Bronchial epithelial cell (primary cell): Measurements from ENCODE around the gene ST6GALNAC4. TPM values are rescaled to one million over a fixed set of nuclear protein-coding genes. Genes with fewer than 3 reads are reported as not detected.

Source experiments
- DNase-seq: peaks from one replicate; pipeline ENCODE4 v3.0.0-alpha.2; 2010; ENCODE audit warnings: low read depth
- FAIRE-seq: peaks from 2 replicates; lab custom pipeline; 2011; peaks lifted over from hg19 to GRCh38; lab: Jason Lieb, UNC
- H3K27me3 ChIP-seq: 2 replicates; pipeline ENCODE4 v1.5.1; 2011; ENCODE audit warnings: low read length; ENCODE audit not compliant: control insufficient read depth, insufficient read depth
- H3K36me3 ChIP-seq: 2 replicates; pipeline ENCODE4 v1.5.1; 2011; ENCODE audit warnings: low read length; ENCODE audit not compliant: control insufficient read depth, insufficient read depth
- H3K4me3 ChIP-seq: 2 replicates; pipeline ENCODE4 v1.5.1; 2011; ENCODE audit warnings: mild to moderate bottlenecking, low read depth, low read length, control low read depth
- total RNA-seq: library from RNA; depleted of rRNA; stranded (reverse); fragments of >200 nt; gene quantifications from 2 replicates; pipeline ENCODE4 v1.2.1, GENCODE V29; 2014
- TF ChIP-seq, protein P1 (sequence below): IDR thresholded peaks from 2 replicates; pipeline ENCODE4 v1.5.1; 2011; ENCODE audit warnings: mild to moderate bottlenecking, moderate library complexity, low read length, control low read depth, inconsistent platforms; ENCODE audit not compliant: insufficient read depth, severe bottlenecking

Gene ST6GALNAC4
- total RNA-seq, 1 donor from 2014 or later, result 21.3 TPM

DNA sequence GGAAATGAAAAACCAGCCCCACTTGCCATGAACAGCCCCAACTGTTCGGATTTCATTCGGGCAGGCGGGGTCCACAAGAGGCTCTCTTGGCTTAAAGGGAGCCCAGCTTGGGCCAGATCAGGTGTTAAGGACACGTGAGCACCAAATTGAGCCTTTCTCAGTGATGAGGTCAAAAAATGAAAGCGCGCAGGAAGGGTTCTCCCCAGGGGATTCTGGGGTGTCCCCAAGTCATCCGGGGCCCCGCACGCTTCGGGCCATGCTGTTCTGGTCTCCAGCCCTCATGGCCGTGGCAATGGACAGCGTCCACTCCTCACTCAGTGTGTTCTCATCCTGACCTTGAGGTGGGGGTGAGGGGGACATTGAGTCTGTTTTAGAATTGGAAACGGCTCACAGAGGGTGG, 50.3 kb downstream of the ST6GALNAC4 start:
- Histone ChIP-seq H3K36me3 (peaks cover 3% of the 10 kb centered on the region), H3K27me3 (no peaks in the 10 kb centered on the region), H3K4me3 (no peak overlapping the region)
- DNase-seq (no peak), FAIRE-seq (no peak)
- TF ChIP-seq, protein P1, sequence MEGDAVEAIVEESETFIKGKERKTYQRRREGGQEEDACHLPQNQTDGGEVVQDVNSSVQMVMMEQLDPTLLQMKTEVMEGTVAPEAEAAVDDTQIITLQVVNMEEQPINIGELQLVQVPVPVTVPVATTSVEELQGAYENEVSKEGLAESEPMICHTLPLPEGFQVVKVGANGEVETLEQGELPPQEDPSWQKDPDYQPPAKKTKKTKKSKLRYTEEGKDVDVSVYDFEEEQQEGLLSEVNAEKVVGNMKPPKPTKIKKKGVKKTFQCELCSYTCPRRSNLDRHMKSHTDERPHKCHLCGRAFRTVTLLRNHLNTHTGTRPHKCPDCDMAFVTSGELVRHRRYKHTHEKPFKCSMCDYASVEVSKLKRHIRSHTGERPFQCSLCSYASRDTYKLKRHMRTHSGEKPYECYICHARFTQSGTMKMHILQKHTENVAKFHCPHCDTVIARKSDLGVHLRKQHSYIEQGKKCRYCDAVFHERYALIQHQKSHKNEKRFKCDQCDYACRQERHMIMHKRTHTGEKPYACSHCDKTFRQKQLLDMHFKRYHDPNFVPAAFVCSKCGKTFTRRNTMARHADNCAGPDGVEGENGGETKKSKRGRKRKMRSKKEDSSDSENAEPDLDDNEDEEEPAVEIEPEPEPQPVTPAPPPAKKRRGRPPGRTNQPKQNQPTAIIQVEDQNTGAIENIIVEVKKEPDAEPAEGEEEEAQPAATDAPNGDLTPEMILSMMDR, result no peak

DNA sequence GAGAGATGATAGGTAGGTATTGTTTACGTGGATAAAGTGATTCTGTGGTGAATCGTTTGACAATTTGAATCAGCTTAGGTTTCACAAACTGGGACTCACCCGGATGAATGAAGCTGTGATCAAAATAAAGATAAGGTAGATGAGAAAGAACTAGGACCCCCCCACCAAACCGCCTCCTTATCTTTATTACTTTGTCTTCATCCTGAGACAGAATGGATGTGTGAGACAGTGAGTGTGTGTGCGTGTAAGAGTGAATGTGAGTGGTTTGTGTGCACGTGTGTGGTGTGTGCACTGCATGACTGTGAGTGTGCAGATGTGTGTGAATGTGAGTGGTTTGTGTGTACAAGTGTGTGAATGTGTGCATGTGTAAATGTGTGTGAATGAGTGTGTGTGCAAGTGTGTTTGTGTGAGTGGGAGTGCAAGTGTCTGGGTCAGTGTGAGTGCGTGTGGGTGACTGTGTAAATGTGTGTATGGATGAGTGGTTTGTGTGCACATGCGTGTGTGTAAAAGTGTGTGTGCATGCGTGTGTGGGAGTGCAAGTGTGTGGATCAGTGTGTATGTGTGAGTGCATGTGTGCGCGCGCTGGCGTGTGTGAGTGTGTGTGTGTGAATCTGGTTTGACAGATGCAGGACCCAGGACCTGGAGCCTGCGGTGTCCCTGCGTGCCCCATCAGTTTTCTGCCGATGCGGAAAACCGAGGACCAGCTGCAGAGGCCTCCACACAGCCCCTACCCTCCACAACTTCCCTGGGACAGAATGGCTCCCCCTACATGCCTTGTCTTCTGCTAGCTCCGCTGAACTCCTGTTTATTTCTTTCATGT, 51.0 kb downstream of the ST6GALNAC4 start:
- H3K27me3 ChIP-seq, result no peaks in the 10 kb centered on the region
- DNase-seq (no peak), FAIRE-seq (no peak)
- TF ChIP-seq, protein P1, result no peak
- no peak overlapping the region for H3K4me3 ChIP-seq
- peaks cover 3% of the 10 kb centered on the region for H3K36me3 ChIP-seq

DNA sequence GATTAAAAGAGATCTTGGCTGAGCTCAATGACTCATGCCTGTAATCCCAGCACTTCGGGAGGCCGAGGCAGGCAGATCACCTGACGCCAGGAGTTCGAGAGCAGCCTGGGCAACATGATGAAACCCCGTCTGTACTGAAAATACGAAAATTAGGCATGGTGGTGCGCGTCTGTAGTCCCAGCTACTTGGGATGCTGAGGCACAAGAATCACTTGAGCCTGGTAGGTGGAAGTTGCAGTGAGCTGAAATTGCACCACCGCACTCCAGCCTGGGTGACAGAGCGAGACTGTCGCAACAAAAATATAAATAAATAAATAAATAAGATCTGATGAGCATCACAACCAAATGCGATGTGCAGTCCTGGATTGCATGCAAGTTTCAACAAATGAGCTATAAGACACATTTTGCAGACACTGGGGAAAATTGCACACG, 53.6 kb downstream of the ST6GALNAC4 start:
- FAIRE-seq (no peak), DNase-seq (no peak)
- TF ChIP-seq, protein P1, result no peak
- Histone ChIP-seq H3K27me3 (no peaks in the 10 kb centered on the region), H3K4me3 (no peak overlapping the region), H3K36me3 (peaks cover 3% of the 10 kb centered on the region)

DNA sequence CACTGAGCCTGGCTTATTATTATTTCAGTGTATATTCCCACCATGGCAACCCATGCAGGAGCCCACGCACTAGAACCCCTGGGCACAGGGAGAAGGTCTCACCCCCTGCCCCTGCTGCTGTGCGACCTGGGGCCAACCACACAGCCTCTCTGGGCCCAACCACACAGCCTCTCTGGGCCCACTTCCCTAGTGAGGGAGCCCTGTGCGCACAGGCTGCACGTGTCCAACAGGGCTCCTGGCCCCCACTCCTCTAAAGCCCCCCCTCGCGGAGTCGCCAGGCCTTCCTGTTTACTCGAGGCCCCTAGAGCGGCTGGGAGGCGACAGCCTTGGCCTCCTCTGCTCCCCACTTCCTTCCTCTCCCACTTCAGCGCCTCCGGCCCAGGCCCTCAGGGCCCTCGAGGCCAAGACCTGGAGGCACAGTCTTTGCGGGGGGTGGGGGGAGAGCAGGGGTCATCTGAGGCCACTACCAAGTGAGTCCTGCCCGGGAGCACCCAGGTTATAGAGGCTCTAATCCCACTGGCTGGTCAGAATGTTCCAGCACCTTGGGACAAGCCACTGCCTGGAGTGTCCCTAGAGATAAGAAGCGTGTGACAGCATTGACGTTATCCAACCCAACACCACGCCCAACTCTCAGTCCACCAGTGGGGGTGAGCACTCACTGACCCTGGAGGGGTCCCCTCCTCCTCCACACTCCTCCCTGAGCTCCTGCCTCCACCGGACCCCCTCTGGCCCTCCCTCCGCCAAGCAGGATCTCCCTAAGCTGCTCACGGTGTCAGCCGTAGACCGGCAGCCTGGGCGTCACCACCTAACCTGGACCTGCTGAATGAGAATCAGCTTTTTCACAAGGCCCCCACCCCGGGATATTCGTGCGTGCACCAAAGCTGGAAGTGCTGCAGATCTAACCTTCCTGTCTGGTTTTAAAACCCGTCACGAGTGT, 54.5 kb downstream of the ST6GALNAC4 start:
- Histone ChIP-seq H3K27me3 (no peaks in the 10 kb centered on the region), H3K4me3 (no peak overlapping the region), H3K36me3 (peaks cover 1% of the 10 kb centered on the region)
- FAIRE-seq (no peak), DNase-seq (no peak)
- TF ChIP-seq, protein P1, result no peak

DNA sequence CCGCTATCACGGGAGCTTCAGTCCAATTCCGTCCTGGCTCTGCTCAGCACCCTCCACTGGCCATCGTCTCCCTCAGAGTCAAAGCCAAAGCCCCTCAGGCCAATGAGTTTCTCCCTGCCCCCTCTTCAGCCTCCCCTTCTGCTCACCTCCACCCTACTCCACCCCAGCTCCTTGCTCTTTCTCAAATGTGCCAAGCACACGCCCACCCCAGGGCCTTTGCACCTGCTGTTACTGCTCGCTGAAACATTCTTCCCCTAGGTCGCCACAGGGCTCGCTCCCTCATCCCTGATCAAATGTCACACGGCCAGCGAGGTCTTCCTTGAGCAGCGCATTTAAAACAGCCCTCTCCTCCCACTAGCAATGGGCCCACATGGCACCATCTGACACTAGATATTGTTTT, 56.1 kb downstream of the ST6GALNAC4 start:
- DNase-seq (no peak), FAIRE-seq (no peak)
- TF ChIP-seq, protein P1, result no peak
- Histone ChIP-seq H3K4me3 (no peak overlapping the region), H3K27me3 (no peaks in the 10 kb centered on the region), H3K36me3 (no peaks in the 10 kb centered on the region)
